Stimulated activated effector memory CD8-positive, alpha-beta T cell treated with anti-CD3 and anti-CD28 coated beads, Interleukin-12 subunit alpha, Interleukin-12 subunit beta, amount 100 ng/mL, for 72 hours (primary cell): Measurements from ENCODE around the gene CTNNA2.

ENCODE experiments used
- ATAC-seq: fragments of 150-1000 bp; cut with Tn5 transposase; 2 replicates; pipeline ENCODE4 v1.10.0; 2021
- DNase-seq, 2 donors: peaks; one replicate each; pipeline ENCODE4 v3.0.0; 2021 to 2022; ENCODE audit warnings: low spot score in 2 of 2
- H3K27ac Mint-ChIP-seq: one replicate; pipeline ENCODE4 v1.8.0; 2022; ENCODE audit warnings: mild to moderate bottlenecking, mixed read lengths
- H3K36me3 Mint-ChIP-seq: one replicate; pipeline ENCODE4 v1.8.0; 2022; ENCODE audit warnings: mild to moderate bottlenecking, mixed read lengths
- H3K4me1 Mint-ChIP-seq: one replicate; pipeline ENCODE4 v1.8.0; 2022; ENCODE audit warnings: mixed read lengths
- H3K4me3 Mint-ChIP-seq: one replicate; pipeline ENCODE4 v1.8.0; 2022; ENCODE audit warnings: mild to moderate bottlenecking, mixed read lengths
- H3K9me3 Mint-ChIP-seq: one replicate; pipeline ENCODE4 v1.8.0; 2022; ENCODE audit warnings: mixed read lengths

The CTNNA2 gene

DNA sequence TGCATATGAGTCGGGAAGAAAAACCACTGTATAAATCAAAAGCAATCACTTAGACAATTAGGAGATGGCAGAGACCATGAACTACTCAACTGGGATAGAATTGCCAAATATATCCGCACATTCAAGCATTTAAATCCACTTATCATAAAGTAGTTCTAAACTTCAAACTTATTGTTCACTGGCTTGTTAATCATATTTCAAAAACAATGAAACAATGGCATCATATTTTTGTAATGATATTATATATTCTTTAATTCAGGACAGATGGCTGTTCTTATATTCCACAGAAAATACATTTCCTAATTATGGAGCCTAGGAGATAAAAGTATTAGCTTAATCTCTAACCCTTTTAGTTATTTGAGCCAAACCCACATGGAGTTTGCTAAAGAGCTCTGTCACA is 263.6 kb downstream of the CTNNA2 start:
- H3K4me3 Mint-ChIP-seq, result no peak overlapping the region
- no peak overlapping the region for H3K27ac Mint-ChIP-seq
- peaks cover 10% of the 10 kb centered on the region for H3K9me3 Mint-ChIP-seq
- no peak for DNase-seq
- no peak for ATAC-seq
- H3K4me1 Mint-ChIP-seq, result no peaks in the 10 kb centered on the region
- no peaks in the 10 kb centered on the region for H3K36me3 Mint-ChIP-seq

- Mint-ChIP-seq H3K4me3 (no peak overlapping the region), H3K27ac (no peak overlapping the region), H3K4me1 (no peaks in the 10 kb centered on the region), H3K9me3 (peaks cover 15% of the 10 kb centered on the region), H3K36me3 (no peaks in the 10 kb centered on the region)
- no peak for ATAC-seq
- DNase-seq, result no peak
These were observed 267.9 kb downstream of the CTNNA2 start for GRCh38 chr2:79780781-79781180.

- ATAC-seq, result no peak
- Mint-ChIP-seq H3K27ac (no peak overlapping the region), H3K4me3 (no peak overlapping the region), H3K36me3 (no peaks in the 10 kb centered on the region), H3K4me1 (no peaks in the 10 kb centered on the region), H3K9me3 (peaks cover 21% of the 10 kb centered on the region)
- no peak for DNase-seq
These were observed 270.0 kb downstream of the CTNNA2 start for GRCh38 chr2:79782576-79783452.

- Mint-ChIP-seq H3K4me1 (no peaks in the 10 kb centered on the region), H3K9me3 (peaks cover 14% of the 10 kb centered on the region), H3K4me3 (no peak overlapping the region), H3K27ac (no peak overlapping the region), H3K36me3 (no peaks in the 10 kb centered on the region)
- DNase-seq (no peak), ATAC-seq (no peak)
These were observed 276.3 kb downstream of the CTNNA2 start for GRCh38 chr2:79788952-79789651.

DNA sequence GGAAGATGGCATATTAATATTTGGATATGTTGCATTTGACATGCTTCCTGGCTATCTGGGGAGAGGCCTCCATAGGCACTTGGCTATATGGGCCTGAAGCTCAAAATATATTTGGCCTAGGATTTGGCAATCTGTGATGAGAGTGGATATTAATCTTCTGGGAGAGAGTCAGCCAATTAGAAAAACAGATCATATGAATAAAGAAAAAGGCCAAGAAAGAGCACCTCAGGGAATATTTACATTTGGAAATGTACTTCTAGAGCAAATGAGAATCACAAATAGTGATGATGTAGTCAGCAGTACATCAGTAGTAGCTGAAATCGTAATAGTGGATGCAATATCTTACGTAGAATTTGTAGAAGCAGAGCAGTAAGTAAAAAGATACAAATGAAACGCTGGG is 277.0 kb downstream of the CTNNA2 start:
- Mint-ChIP-seq H3K27ac (no peak overlapping the region), H3K36me3 (no peaks in the 10 kb centered on the region), H3K4me1 (no peaks in the 10 kb centered on the region), H3K4me3 (no peak overlapping the region), H3K9me3 (peaks cover 11% of the 10 kb centered on the region)
- DNase-seq (no peak), ATAC-seq (no peak)

DNA sequence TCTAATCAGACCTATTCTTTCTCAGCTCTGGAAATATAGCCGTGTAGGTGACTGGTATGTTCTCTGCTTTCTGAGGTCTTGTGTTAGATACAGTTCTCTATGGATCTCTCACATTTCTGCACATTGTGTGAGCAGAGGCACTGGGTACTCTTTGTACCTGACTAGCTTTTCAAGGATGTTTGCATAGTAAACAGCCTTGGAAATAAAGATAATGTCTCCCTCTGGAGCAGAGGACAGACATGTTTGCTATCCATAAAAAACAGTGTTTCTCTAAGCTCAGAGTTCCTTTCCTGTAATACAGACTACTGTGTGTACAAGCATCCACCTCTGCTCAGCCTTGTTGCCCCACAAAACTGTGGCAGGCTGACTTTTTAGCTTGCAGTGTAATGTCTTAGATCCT is 279.2 kb downstream of the CTNNA2 start:
- H3K4me1 Mint-ChIP-seq, result no peaks in the 10 kb centered on the region
- no peak for ATAC-seq
- no peak overlapping the region for H3K27ac Mint-ChIP-seq

GRCh38 chr2:79793006-79793405 is 280.2 kb downstream of the CTNNA2 start:
- no peak for DNase-seq
- H3K4me1 Mint-ChIP-seq, result no peaks in the 10 kb centered on the region
- H3K4me3 Mint-ChIP-seq, result no peak overlapping the region
- H3K27ac Mint-ChIP-seq, result no peak overlapping the region
- no peak for ATAC-seq
- H3K36me3 Mint-ChIP-seq, result no peaks in the 10 kb centered on the region
- peaks cover 5% of the 10 kb centered on the region for H3K9me3 Mint-ChIP-seq

More for the DNA sequence above, 279.2 kb downstream of the CTNNA2 start:
- no peak overlapping the region for H3K4me3 Mint-ChIP-seq
- no peak for DNase-seq
- H3K9me3 Mint-ChIP-seq, result peaks cover 5% of the 10 kb centered on the region
- no peaks in the 10 kb centered on the region for H3K36me3 Mint-ChIP-seq

GRCh38 chr2:79796641-79797040 is 283.8 kb downstream of the CTNNA2 start:
- DNase-seq, result no peak

DNA sequence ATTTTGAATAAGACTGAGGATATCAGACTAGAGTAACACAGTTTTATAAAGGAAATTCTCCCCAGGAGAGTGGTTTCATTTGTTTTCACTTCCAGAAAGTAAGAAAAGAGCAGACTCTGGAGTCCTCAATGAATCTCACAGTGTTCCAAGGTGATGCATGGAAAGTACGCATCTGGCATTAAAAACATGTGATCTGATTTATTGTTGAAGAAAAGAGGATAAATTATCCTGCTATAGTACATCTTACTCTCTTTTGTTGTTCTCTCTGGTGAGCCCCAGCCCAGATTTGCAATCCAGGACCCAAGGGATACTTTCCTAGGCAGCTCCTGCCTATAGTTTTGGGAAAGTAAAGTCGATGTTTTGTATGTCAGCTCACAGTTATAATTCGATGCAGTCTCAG is 285.9 kb downstream of the CTNNA2 start:
- no peaks in the 10 kb centered on the region for H3K4me1 Mint-ChIP-seq
- no peak overlapping the region for H3K27ac Mint-ChIP-seq
- no peaks in the 10 kb centered on the region for H3K36me3 Mint-ChIP-seq
- H3K4me3 Mint-ChIP-seq, result no peak overlapping the region
- DNase-seq, result no peak
- H3K9me3 Mint-ChIP-seq, result peaks cover 12% of the 10 kb centered on the region
- no peak for ATAC-seq

More at GRCh38 chr2:79796641-79797040, 283.8 kb downstream of the CTNNA2 start:
- ATAC-seq, result no peak
- H3K27ac Mint-ChIP-seq, result no peak overlapping the region
- H3K9me3 Mint-ChIP-seq, result peaks cover 12% of the 10 kb centered on the region
- no peaks in the 10 kb centered on the region for H3K4me1 Mint-ChIP-seq
- no peaks in the 10 kb centered on the region for H3K36me3 Mint-ChIP-seq
- H3K4me3 Mint-ChIP-seq, result no peak overlapping the region

DNA sequence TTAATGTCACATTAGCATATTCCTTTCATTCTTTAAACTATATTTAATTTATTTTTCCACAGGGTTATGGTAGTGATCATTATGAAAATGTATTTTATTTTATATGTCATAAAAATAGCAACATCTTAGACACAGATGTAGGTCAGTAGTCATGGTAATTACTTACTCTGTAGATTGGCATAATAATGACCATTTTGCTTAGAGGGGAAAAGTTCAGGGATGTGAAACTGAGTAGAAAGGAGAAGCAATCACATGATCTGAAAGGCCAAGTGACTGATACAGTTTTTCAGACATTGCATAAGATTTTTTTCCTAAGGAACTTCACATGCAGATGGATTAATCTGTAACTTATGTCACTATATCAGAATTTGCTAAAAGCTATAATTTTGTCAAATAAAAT is 286.9 kb downstream of the CTNNA2 start:
- H3K36me3 Mint-ChIP-seq, result no peaks in the 10 kb centered on the region
- no peak for ATAC-seq
- no peak for DNase-seq
- H3K27ac Mint-ChIP-seq, result no peak overlapping the region
- no peak overlapping the region for H3K4me3 Mint-ChIP-seq
- H3K4me1 Mint-ChIP-seq, result no peaks in the 10 kb centered on the region
- H3K9me3 Mint-ChIP-seq, result peaks cover 13% of the 10 kb centered on the region

DNA sequence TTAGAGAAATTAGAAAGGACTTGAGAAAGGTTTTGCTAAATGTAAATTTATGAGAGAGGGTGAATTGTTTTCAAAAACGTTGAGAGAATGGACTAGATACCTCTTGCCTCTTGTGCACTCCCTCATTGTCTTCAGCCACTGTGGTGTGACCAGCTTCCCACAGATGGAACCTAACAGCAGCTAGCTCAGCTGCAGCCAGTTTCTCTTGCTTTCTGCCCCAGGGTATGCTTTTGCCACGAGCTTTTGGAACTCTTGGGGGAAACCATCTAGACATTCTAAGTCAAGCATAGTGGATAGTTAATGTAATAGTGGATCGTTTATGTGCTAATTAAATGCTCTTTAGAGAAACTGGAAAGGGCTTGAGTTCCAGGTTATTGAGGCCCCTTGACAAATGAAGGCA is 288.2 kb downstream of the CTNNA2 start:
- Mint-ChIP-seq H3K36me3 (no peaks in the 10 kb centered on the region), H3K27ac (no peak overlapping the region), H3K4me3 (no peak overlapping the region), H3K9me3 (peaks cover 17% of the 10 kb centered on the region), H3K4me1 (no peaks in the 10 kb centered on the region)
- no peak for ATAC-seq
- DNase-seq, result no peak

GRCh38 chr2:79817288-79817687 is 304.4 kb downstream of the CTNNA2 start:
- no peaks in the 10 kb centered on the region for H3K4me1 Mint-ChIP-seq

GRCh38 chr2:79820281-79820680 is 307.4 kb downstream of the CTNNA2 start:
- Mint-ChIP-seq H3K4me1 (no peaks in the 10 kb centered on the region), H3K9me3 (peaks cover 31% of the 10 kb centered on the region), H3K4me3 (no peak overlapping the region), H3K27ac (no peak overlapping the region), H3K36me3 (no peaks in the 10 kb centered on the region)
- ATAC-seq (no peak), DNase-seq (no peak)

More at GRCh38 chr2:79817288-79817687, 304.4 kb downstream of the CTNNA2 start:
- ATAC-seq, result no peak
- no peak for DNase-seq
- no peak overlapping the region for H3K4me3 Mint-ChIP-seq
- no peaks in the 10 kb centered on the region for H3K36me3 Mint-ChIP-seq
- H3K9me3 Mint-ChIP-seq, result peaks cover 27% of the 10 kb centered on the region
- H3K27ac Mint-ChIP-seq, result no peak overlapping the region

DNA sequence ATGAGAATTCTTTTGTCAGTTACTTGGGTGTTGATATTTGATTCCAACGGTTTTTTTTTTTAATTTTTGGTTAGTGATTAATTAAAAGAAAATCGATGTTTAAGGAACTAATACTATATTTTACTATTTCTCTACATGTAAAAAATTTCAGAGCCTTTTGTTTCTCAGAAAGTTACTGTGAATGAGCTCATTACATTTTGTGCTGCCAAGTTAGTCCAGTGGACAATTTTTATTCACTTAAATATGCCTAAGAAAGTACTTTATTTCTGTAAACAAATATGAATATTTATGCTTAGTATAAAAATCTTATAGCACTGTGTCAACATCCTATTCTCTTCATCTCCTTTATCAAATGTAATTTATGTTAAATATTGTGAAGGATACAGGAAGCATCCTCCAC is 309.3 kb downstream of the CTNNA2 start:
- peaks cover 24% of the 10 kb centered on the region for H3K9me3 Mint-ChIP-seq
- no peaks in the 10 kb centered on the region for H3K4me1 Mint-ChIP-seq
- H3K4me3 Mint-ChIP-seq, result no peak overlapping the region
- H3K36me3 Mint-ChIP-seq, result no peaks in the 10 kb centered on the region
- ATAC-seq (no peak), DNase-seq (no peak)
- H3K27ac Mint-ChIP-seq, result no peak overlapping the region

DNA sequence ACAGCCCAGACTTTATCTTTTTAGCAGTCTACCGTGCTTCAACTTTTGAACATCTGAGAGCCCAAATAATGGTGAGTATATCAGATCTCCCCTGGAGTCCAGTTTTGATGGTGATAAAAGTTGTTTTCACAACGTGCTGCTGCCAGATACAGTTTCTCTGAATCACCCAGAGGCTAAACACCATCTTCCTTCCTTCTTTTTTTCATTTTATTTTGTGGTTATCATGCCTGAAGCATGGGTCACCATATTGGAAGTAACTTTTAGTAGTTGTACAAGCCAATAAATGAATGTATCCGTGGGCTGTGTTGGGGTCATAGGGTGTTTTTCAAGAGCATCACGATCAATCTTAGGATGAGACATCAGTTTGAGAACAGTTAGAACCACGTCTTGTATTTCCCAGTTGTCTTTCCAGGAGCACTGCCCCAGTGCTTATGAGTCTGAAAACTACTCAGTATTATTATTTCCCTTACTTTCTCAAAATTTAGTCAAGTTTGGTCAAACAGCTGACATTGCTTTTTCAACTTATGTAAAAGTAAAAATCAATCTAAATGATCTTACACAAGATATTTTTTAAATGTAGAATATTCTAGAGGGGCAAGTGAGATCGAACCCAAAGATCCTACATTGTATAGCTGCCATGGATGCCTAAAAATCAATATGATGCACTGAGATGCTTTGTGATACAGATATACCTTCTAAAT is 311.4 kb downstream of the CTNNA2 start:
- no peak overlapping the region for H3K27ac Mint-ChIP-seq
- no peaks in the 10 kb centered on the region for H3K4me1 Mint-ChIP-seq
- ATAC-seq, result no peak
- H3K9me3 Mint-ChIP-seq, result peaks cover 19% of the 10 kb centered on the region
- no peaks in the 10 kb centered on the region for H3K36me3 Mint-ChIP-seq
- no peak overlapping the region for H3K4me3 Mint-ChIP-seq
- DNase-seq, result no peak
